ENCODE measurements around the gene IGF1R. TPM values are rescaled to one million over a fixed set of nuclear protein-coding genes. Genes with fewer than 3 reads are reported as not detected.

Gene IGF1R
- total and polyA plus RNA-seq, 2 experiments from 2014 or later: 10.8 to 42.9 TPM

DNA sequence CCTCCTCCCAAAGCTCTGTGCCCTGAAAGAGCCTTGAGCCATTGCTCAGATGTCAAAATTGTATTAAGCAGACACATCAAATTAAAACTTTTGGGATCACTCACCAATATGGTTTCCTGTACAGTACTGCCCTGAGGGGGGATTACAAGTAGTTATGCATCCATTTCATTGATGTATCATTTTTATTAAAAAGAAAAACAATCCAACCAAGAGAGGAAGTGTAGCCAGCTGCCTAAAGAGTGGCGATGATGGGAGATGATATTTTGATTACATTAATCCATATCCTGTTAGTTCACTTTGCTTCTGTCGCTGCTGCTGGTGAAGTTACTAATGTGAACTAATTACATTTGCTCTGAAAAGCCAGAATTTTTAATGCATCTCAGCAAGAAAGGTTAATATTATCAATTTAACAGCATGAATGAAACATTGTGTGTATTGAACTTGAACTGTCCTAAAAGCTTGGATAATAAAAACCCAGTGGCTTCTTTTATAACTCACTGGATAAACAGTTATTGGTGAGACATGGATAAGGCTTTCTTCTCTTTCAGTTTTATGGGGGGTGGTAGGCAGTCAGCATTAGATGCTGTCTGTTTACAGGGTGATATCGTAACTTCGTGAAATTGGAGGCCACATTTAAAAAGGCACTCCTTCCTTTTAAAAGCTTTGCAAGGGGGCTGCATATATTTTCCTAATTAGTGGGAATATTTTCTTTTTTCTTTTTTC is 87.7 kb downstream of the IGF1R start:
- WGBS (ENCODE audit: low lambda C conversion rate, missing lambda C conversion rate): 56% methylated on average over 4 of the region's 4 CpGs
- H3K27ac ChIP-seq: no peak overlapping the region
- H4K20me1 ChIP-seq (ENCODE audit: insufficient read depth, poor library complexity, severe bottlenecking): peaks cover 12% of the 10 kb centered on the region
- H3K4me2 ChIP-seq: peak overlapping the region; percentile 24
- no peak overlapping the region for H3K4me3 ChIP-seq
- DNase-seq (ENCODE audit: low spot score): no peak
- peaks cover 96% of the 10 kb centered on the region for H3K79me2 ChIP-seq
- H3K9me3 ChIP-seq (ENCODE audit: low read depth): no peaks in the 10 kb centered on the region
- peaks cover 45% of the 10 kb centered on the region for H3K4me1 ChIP-seq (ENCODE audit: insufficient read depth)
- H3K36me3 ChIP-seq (replicated peaks; ENCODE audit: insufficient read depth, low read depth): no peaks in the 10 kb centered on the region
- no peaks in the 10 kb centered on the region for H3K27me3 ChIP-seq
- H3K9me2 ChIP-seq (replicated peaks; ENCODE audit: insufficient read depth): no peaks in the 10 kb centered on the region
- TF ChIP-seq EZH2phosphoT487 (IDR thresholded peaks at IDR 0.05; ENCODE audit: low read depth, severe bottlenecking, unreplicated experiment) (no peak), CTCF (IDR thresholded peaks at IDR 0.05; ENCODE audit: poor library complexity) (no peak), EZH2 (IDR thresholded peaks at IDR 0.05; ENCODE audit: borderline replicate concordance) (no peak)
- H2AFZ ChIP-seq: no peak overlapping the region

DNA sequence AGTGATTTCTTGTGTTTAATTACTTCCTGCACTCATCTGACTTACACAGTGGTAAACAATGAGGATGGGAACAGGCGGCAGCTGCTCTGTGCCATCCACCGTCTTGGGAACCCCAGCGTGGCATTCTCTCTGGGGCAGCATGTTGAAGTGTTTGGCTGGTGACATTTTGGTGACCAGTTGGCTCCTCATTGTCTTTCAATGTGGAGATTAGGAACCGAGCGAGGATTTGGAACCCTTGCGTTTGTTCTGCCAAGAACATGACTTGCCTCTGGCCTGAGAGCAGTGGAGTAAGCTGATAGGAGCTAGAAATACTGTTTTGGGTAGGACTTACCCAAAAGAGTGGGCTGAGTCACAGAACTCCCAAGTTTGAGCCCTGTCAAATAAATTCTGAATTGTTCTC is 88.8 kb downstream of the IGF1R start:
- H3K9me2 ChIP-seq (replicated peaks; ENCODE audit: insufficient read depth): no peaks in the 10 kb centered on the region
- H3K27ac ChIP-seq: no peak overlapping the region
- peaks cover 21% of the 10 kb centered on the region for H4K20me1 ChIP-seq (ENCODE audit: insufficient read depth, poor library complexity, severe bottlenecking)
- TF ChIP-seq EZH2phosphoT487 (IDR thresholded peaks at IDR 0.05; ENCODE audit: low read depth, severe bottlenecking, unreplicated experiment) (no peak), EZH2 (IDR thresholded peaks at IDR 0.05; ENCODE audit: borderline replicate concordance) (no peak), CTCF (IDR thresholded peaks at IDR 0.05; ENCODE audit: poor library complexity) (no peak)
- H3K9me3 ChIP-seq (ENCODE audit: low read depth): no peaks in the 10 kb centered on the region
- no peaks in the 10 kb centered on the region for H3K36me3 ChIP-seq (replicated peaks; ENCODE audit: insufficient read depth, low read depth)
- no peak overlapping the region for H3K4me2 ChIP-seq
- no peak overlapping the region for H3K4me3 ChIP-seq
- H3K79me2 ChIP-seq: peaks cover 95% of the 10 kb centered on the region
- no peak overlapping the region for H2AFZ ChIP-seq
- H3K27me3 ChIP-seq: no peaks in the 10 kb centered on the region
- 93% methylated on average over 6 of the region's 6 CpGs for WGBS (ENCODE audit: low lambda C conversion rate, missing lambda C conversion rate)
- DNase-seq (ENCODE audit: low spot score): no peak
- H3K4me1 ChIP-seq (ENCODE audit: insufficient read depth): peaks cover 54% of the 10 kb centered on the region

DNA sequence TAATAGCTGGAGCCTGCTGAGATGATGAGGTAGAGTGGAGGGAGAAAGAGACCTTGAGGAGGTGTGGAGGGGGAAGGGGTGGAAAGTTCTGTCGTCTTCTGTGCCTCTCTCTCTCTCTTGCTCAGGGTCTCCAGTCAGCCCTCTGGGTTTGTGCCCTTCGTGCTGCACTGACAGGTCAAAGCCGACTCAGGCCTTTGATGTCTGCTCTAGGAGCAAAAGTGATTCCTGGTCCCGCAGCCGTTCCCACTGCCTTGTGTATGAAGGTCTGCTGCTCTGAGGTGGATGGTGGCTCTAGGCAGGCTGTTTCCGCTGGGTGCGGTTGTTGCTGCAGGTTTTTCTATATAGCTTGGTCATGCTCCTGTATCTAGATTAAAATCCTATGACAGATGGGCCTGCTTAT is 89.4 kb downstream of the IGF1R start:
- Histone ChIP-seq H3K4me1 (ENCODE audit: insufficient read depth) (peaks cover 54% of the 10 kb centered on the region), H4K20me1 (ENCODE audit: insufficient read depth, poor library complexity, severe bottlenecking) (peaks cover 23% of the 10 kb centered on the region), H3K9me3 (ENCODE audit: low read depth) (no peaks in the 10 kb centered on the region), H3K36me3 (replicated peaks; ENCODE audit: insufficient read depth, low read depth) (no peaks in the 10 kb centered on the region), H3K79me2 (peaks cover 95% of the 10 kb centered on the region), H3K4me3 (no peak overlapping the region), H3K27ac (no peak overlapping the region), H3K9me2 (replicated peaks; ENCODE audit: insufficient read depth) (no peaks in the 10 kb centered on the region), H2AFZ (no peak overlapping the region), H3K4me2 (no peak overlapping the region), H3K27me3 (no peaks in the 10 kb centered on the region)
- DNase-seq (ENCODE audit: low spot score): no peak
- 67% methylated on average over 7 of the region's 7 CpGs for WGBS (ENCODE audit: low lambda C conversion rate, missing lambda C conversion rate)
- no peak for TF ChIP-seq CTCF (IDR thresholded peaks at IDR 0.05; ENCODE audit: poor library complexity)
- no peak for TF ChIP-seq EZH2 (IDR thresholded peaks at IDR 0.05; ENCODE audit: borderline replicate concordance)
- no peak for TF ChIP-seq EZH2phosphoT487 (IDR thresholded peaks at IDR 0.05; ENCODE audit: low read depth, severe bottlenecking, unreplicated experiment)
